Peyer's patch (tissue), 4 donors: ENCODE data around the gene GADD45G. TPM values are rescaled to one million over a fixed set of nuclear protein-coding genes. Genes with fewer than 3 reads are reported as not detected.

ENCODE experiments used
- DNase-seq, 3 donors: peaks; one replicate each; pipeline ENCODE4 v3.0.0-alpha.2; 2017 to 2019
- H3K27ac ChIP-seq, 4 donors: fragments of 200-600 bp; sonication (generic); one replicate each; pipeline ENCODE4 v1.5.1; 2016 to 2019
- H3K27me3 ChIP-seq, 2 donors: fragments of 200-600 bp; sonication (generic); one replicate each; pipeline ENCODE4 v1.5.1; 2019
- H3K36me3 ChIP-seq, 3 donors: fragments of 200-600 bp; sonication (generic); one replicate each; pipeline ENCODE4 v1.5.1; 2016 to 2019
- H3K4me1 ChIP-seq, 4 donors: fragments of 200-600 bp; sonication (generic); one replicate each; pipeline ENCODE4 v1.5.1; 2016 to 2019
- H3K4me3 ChIP-seq, 4 donors: fragments of 200-600 bp; sonication (generic); 1 replicate in 3 of 4; 2 replicates in 1 of 4; pipeline ENCODE4 v1.5.1; 2016 to 2019; ENCODE audit warnings: mild to moderate bottlenecking in 1 of 4
- H3K9me3 ChIP-seq, 4 donors: fragments of 200-600 bp; sonication (generic); one replicate each; pipeline ENCODE4 v1.5.1; 2016 to 2019; ENCODE audit warnings: mild to moderate bottlenecking in 1 of 4
- CTCF ChIP-seq, 6 experiments: fragments of 450-650 bp in 4 of 6; fragments of 200-600 bp in 2 of 6; sonication (generic) in 1 of 6; IDR thresholded peaks; one replicate each; pipeline ENCODE4 v1.5.1; 2017 to 2019; ENCODE audit warnings: antibody characterized with exemption in 6 of 6, mild to moderate bottlenecking in 3 of 6, moderate library complexity in 1 of 6
- POLR2A ChIP-seq, 2 donors: fragments of 450-650 bp; IDR thresholded peaks; one replicate each; pipeline ENCODE4 v1.5.1; 2017; ENCODE audit warnings: antibody characterized with exemption in 2 of 2, mild to moderate bottlenecking in 2 of 2, moderate library complexity in 2 of 2
- total RNA-seq, 4 donors: library from RNA; depleted of rRNA; stranded (reverse); fragments of >200 nt; gene quantifications; one replicate each; pipeline ENCODE4 v1.1.0, GENCODE V29; 2016

Gene GADD45G
- total RNA-seq, 4 donors from 2014 or later, result 8.7 to 37.1 (median 12.8) TPM

- no peak overlapping the region for H3K27ac ChIP-seq
- peak in 2 of 3 donors; percentile 69 to 73 for DNase-seq
- H3K4me1 ChIP-seq, result peaks cover 0 to 13% (median 9%) of the 10 kb centered on the region in 4 donors
These were observed 5.9 kb upstream of the GADD45G start for GRCh38 chr9:89598926-89599325.

GRCh38 chr9:89600831-89601230 lies 4.0 kb upstream of the GADD45G start:
- no peaks in the 10 kb centered on the region for H3K9me3 ChIP-seq
- H3K4me1 ChIP-seq, result peaks cover 0 to 22% (median 17%) of the 10 kb centered on the region in 4 donors
- TF ChIP-seq POLR2A (IDR thresholded peaks at IDR 0.05) (no peak), CTCF (IDR thresholded peaks at IDR 0.05) (no peak)
- H3K4me3 ChIP-seq, result no peak overlapping the region
- H3K36me3 ChIP-seq, result no peaks in the 10 kb centered on the region
- no peaks in the 10 kb centered on the region for H3K27me3 ChIP-seq
- DNase-seq, result no peak
- H3K27ac ChIP-seq, result no peak overlapping the region

More at GRCh38 chr9:89598926-89599325, 5.9 kb upstream of the GADD45G start:
- Histone ChIP-seq H3K9me3 (no peaks in the 10 kb centered on the region), H3K36me3 (no peaks in the 10 kb centered on the region), H3K4me3 (no peak overlapping the region), H3K27me3 (no peaks in the 10 kb centered on the region)
- TF ChIP-seq CTCF (IDR thresholded peaks at IDR 0.05) (no peak), POLR2A (IDR thresholded peaks at IDR 0.05) (no peak)

- Histone ChIP-seq H3K4me1 (peaks cover 0 to 22% (median 17%) of the 10 kb centered on the region in 4 donors), H3K36me3 (no peaks in the 10 kb centered on the region), H3K4me3 (no peak overlapping the region), H3K27me3 (no peaks in the 10 kb centered on the region), H3K27ac (no peak overlapping the region), H3K9me3 (no peaks in the 10 kb centered on the region)
- peak in 1 of 3 donors; percentile 14 for DNase-seq
- TF ChIP-seq CTCF (IDR thresholded peaks at IDR 0.05) (no peak), POLR2A (IDR thresholded peaks at IDR 0.05) (no peak)
These were observed 3.5 kb upstream of the GADD45G start for GRCh38 chr9:89601306-89601705.

- peak in 1 of 3 donors; percentile 24 for DNase-seq
- Histone ChIP-seq H3K27ac (no peak overlapping the region), H3K4me3 (no peak overlapping the region), H3K27me3 (no peaks in the 10 kb centered on the region), H3K36me3 (no peaks in the 10 kb centered on the region), H3K4me1 (peaks cover 0 to 26% (median 18%) of the 10 kb centered on the region in 4 donors), H3K9me3 (no peaks in the 10 kb centered on the region)
- TF ChIP-seq POLR2A (IDR thresholded peaks at IDR 0.05) (no peak), CTCF (IDR thresholded peaks at IDR 0.05) (no peak)
These were observed 2.8 kb upstream of the GADD45G start for GRCh38 chr9:89601856-89602562.

GRCh38 chr9:89602978-89603766 lies 1.6 kb upstream of the GADD45G start:
- Histone ChIP-seq H3K4me1 (peaks cover 0 to 31% (median 21%) of the 10 kb centered on the region in 4 donors), H3K36me3 (no peaks in the 10 kb centered on the region), H3K27ac (peak overlapping the region; percentile 41 to 98 (median 56)), H3K9me3 (no peaks in the 10 kb centered on the region), H3K27me3 (no peaks in the 10 kb centered on the region), H3K4me3 (peak overlapping the region; percentile 49 to 94 (median 58))
- TF ChIP-seq CTCF (IDR thresholded peaks at IDR 0.05), result peak; percentile 66 to 95 (median 88)
- TF ChIP-seq POLR2A (IDR thresholded peaks at IDR 0.05), result peak in 1 of 2 donors; percentile 9
- DNase-seq, result peak; percentile 86 to 96 (median 95)
